Occipital lobe (tissue), 2 donors: ENCODE data around the gene ADM. TPM values are rescaled to one million over a fixed set of nuclear protein-coding genes. Genes with fewer than 3 reads are reported as not detected.

ENCODE experiments used
- DNase-seq: peaks from one replicate; lab custom pipeline; 2025; lab: John Stamatoyannopoulos, UW
- total RNA-seq: library from RNA; depleted of rRNA; stranded (reverse); fragments of >200 nt; gene quantifications from one replicate; pipeline ENCODE4 v1.2.3, GENCODE V29; 2014

Gene ADM
- total RNA-seq, 1 donor from 2014 or later, result 14.7 TPM

GRCh38 chr11:10289765-10290380 is 15.0 kb upstream of the ADM start:
- DNase-seq, result no peak

DNA sequence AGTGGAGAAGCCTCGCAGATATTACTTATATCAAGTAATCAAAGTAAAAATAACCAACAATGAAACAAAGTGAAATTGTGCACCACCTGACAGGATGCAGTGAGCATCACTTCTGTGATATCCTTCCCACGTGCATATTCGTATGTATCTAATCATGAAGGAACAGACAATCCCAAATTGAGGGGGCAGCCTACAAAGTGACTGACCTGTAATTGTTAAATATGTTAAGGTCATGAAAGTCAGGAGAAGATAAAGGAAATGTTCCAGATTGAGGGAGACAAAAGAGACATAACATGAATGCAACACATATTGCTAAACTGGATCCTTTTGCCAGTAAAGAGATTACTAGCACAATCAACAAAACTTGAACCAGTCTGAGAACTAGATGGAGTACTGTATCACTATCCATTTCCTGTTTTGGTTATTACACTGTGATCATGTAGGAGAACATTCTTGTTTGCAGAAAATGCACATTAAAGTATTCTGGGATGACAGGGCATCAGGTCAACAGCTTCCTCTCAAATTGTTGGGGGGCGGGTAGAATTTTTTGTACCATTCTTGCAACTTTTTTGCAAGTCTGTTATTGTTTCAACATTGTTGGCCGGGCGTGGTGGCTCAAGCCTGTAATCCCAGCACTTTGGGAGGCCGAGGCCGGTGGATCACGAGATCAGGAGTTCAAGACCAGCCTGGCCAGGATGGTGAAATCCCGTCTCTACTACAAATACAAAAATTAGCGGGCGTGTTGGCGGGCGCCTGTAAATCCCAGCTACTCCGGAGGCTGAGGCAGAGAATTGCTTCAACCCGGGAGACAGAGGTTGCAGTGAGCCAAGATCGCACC is 12.9 kb upstream of the ADM start:
- DNase-seq, result no peak

- DNase-seq, result peak; percentile 68
These were observed 11.2 kb upstream of the ADM start, which contains the start of gene SBF2 for GRCh38 chr11:10293423-10294289. SBF2 (minus strand) TSS chr11:10294219; CDS start chr11:10294069, 150 bp downstream.

DNA sequence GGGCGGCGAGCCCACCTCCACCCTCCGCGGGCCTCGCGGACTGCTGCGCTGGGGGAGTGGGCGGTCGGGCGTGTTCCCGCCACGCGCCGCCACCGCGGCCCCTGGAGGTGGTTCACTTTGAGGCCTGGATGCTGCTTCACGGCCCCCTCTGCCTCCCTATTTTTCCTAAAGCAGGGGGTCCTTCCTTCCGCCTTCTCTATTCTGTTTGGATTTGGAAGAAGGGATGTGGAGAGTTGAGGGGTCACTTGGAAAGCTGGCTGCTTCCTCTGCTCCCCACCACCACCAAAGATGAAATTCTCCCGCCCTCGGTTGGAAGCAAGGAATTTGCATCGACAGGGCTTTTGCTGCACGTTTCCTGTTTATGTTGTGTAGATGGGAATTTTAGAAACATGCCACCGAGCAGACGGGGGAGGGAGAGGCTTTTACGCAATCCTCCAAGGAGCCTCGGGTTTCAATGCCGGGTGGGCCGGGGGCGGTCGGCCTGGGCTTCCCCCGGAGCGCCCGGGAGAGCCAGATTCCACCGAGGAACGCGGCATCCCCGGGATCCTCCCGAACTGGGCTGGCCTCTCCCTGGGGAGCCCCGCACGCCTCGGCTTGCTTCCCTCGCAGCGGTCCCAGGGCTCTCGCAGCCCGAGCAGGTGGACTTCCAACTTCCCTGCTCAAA is 10.5 kb upstream of the ADM start:
- DNase-seq, result no peak

DNA sequence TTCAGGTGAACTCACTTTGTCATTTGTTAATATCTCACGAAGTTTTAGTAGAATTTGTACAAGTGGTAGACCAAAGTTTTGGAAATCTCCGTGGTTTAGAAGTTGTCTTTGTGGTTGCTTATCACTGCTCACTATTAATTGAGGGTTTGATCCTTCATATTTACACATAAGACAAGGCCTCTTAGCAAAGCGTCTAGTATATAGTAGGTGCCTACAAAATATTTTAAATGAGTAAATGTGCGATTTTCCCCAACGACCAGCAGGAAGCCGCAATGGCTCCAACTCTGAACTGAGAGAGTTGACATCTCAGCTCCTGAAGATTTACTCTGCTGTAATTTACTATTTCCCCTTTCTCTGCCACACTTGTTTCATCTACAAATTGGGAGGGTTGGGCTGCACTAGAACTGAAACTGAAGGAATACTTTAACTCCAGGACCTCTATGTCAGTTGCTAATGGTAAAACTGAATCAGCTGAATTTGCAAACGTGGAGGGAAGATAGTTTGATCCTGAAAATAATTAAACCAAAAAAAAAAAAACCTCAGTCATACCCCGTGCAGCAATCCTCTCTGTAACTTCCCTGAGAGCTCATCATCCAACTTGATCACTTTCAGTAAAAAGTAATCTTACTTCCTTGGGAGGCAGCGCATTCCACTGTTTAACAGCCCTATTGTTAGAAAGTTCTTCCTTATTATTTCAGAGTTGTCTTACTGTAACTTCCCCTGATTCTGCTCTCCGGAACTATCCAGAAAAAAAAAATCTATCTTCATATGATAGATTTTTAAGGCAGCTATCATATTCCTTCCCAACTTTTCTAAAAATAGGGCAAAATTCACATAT is 9.6 kb upstream of the ADM start:
- no peak for DNase-seq

GRCh38 chr11:10298342-10298741 is 6.5 kb upstream of the ADM start:
- DNase-seq, result no peak

GRCh38 chr11:10301656-10302358 is 3.1 kb upstream of the ADM start:
- DNase-seq, result no peak

DNA sequence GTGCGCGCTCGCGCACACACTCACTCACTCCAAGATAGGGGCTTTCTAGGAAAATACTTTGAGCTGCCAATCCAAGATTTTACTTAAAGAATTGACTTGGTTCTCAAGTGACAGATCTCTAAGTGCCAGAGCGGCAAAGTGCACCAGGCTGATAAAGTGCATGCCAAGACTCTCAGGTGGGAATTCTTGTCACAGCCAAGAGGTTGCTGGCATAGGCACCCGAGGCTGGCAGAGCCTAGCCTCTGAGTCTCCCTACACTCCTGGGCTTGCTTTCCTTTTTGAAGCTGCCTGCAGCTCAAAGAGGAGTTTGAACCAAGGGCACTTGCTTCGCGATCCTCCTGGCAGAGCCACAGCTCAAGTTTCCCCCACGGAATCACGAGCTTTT is 2.5 kb upstream of the ADM start:
- DNase-seq, result no peak

DNA sequence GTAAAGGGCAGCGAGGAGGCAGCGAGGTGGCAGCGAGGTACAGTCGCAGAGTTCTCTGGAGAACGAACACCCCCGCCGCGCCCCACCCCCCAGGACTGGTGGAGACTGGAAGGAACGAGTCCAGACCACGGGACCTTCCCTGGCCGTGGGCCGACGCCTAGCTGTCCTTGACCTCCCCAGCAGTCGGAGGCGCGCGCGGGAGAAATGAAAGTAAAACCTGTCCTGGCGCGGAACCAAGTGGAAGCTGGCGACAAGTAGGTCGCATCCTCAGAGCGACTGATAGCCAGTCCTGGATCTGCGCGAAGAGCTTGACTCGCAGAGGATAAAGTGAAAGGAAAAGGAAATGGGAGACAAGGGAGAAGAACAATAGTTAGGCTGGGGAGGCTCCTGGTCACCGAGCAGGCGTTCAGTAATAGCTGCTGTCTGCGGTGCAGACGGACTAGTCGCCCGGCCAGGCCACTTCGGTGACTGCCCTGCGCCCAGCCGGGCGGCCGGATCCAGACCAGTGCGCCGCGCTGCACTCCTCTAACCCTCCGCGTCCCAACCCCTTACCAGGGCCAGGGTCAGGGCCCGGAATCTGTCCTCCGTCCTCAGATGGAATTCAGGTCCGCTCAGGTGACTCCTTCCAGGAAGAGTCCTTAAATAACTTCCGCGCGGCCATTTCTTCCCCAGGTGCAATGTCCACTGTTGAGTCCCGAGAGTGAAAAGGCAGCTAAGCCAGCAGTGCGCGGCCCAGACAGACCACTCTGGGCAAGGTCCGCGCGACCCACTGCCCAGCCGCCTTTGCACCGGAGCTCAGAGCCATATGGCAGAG is 1.9 kb upstream of the ADM start:
- peak; percentile 64 for DNase-seq

DNA sequence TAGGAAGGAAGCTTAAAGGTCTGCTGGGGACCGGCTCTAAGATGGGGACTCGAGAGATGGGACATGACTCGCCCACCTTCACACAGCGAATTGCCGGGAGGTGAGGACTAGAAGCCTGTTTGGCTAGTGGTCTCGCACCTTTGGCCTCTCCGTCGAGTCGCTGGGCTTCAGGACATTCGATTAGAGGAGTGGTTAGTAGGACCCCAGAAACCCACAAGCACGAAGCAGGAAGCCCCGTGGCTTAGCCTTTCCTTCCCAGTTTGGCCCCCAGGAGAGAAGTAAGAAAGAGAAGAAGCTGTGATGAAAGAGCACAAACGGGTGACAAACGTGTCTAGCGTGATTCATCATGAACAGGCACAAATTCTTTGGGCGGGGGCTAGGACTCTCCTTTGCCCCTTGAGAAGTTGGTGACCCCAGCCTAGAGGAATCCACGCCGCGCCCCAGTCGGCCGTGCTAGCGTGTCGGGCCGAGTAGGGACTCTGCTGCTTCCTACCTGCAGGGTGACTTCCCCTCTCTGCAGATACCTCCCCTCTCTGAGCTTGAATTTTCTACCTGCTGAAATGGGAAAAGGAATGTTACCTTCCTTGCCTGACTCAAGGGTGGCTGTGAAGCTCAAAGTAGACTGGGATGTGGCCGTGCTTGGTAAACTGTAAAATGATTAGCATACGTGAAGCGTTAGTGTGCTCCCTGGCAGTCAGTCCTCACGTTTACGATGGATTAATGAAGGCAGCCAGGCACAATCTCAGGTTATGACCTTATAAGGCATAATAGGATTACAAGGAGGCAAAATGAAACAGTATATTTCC is 1.1 kb upstream of the ADM start:
- no peak for DNase-seq

DNA sequence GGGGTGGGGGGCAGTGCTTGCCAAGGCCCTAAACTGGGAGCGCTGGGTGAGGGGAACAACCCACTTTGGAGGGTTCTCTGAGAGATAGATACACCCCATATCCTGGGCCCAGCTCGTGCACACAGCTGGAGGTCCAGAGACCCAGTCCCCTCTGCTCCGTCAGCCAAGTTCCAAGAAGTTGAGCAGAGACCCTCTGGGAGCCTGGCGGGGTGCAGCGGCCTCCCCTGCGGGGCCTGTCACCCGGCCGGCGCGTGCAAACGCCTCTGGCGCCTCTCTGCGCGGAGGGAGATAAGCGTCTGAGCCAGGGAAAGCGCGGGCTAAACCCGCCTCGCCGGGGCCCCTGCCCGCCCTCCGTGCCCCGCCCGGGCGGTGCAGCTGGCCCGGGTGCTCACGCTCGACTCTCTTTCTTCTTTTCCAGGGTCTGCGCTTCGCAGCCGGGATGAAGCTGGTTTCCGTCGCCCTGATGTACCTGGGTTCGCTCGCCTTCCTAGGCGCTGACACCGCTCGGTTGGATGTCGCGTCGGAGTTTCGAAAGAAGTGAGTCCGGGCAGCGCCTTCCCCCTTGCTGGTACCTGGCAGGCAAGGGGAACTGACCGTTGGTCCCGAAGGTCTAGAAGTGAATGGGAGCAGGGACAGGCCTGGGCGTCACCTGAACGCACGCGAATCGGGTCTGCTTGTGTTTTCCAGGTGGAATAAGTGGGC is 540 bp downstream of the ADM start:
- DNase-seq, result no peak

DNA sequence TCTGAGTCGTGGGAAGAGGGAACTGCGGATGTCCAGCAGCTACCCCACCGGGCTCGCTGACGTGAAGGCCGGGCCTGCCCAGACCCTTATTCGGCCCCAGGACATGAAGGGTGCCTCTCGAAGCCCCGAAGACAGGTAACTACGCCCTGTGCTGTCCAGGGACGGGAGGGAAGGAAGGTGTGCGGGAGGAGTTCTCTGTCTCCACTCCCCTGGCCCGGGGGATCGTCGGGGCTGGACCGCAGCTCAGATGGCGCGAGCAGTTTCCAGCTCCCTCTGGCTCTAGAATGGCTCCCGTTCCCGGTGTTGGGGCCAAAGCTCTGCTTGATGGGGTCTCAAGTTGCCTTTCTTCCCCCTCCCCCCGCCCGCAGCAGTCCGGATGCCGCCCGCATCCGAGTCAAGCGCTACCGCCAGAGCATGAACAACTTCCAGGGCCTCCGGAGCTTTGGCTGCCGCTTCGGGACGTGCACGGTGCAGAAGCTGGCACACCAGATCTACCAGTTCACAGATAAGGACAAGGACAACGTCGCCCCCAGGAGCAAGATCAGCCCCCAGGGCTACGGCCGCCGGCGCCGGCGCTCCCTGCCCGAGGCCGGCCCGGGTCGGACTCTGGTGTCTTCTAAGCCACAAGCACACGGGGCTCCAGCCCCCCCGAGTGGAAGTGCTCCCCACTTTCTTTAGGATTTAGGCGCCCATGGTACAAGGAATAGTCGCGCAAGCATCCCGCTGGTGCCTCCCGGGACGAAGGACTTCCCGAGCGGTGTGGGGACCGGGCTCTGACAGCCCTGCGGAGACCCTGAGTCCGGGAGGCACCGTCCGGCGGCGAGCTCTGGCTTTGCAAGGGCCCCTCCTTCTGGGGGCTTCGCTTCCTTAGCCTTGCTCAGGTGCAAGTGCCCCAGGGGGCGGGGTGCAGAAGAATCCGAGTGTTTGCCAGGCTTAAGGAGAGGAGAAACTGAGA is 1.4 kb downstream of the ADM start:
- DNase-seq, result no peak

GRCh38 chr11:10307022-10307399 is 2.1 kb downstream of the ADM start:
- DNase-seq, result no peak

GRCh38 chr11:10307400-10308200 is 2.7 kb downstream of the ADM start:
- DNase-seq, result peak; percentile 53

- no peak for DNase-seq
These were observed 3.5 kb downstream of the ADM start for GRCh38 chr11:10308201-10308954.
